ENCODE results near the gene LIPI.
A peak's percentile ranks its signal among the peaks of the same experiment; 100 is the strongest.
"Not testable (repeated sequence)": the region's sequence is repeated elsewhere in the genome, so short reads cannot be mapped to it uniquely, and the experiment has no call there.

LIPI gene

GRCh38 chr21:14210738-14211137 lies at the start of gene LIPI:
Gene LIPI (minus strand): TSS chr21:14210955. CDS start chr21:14210845, 110 bp downstream.
- DNase-seq = no peak

DNA sequence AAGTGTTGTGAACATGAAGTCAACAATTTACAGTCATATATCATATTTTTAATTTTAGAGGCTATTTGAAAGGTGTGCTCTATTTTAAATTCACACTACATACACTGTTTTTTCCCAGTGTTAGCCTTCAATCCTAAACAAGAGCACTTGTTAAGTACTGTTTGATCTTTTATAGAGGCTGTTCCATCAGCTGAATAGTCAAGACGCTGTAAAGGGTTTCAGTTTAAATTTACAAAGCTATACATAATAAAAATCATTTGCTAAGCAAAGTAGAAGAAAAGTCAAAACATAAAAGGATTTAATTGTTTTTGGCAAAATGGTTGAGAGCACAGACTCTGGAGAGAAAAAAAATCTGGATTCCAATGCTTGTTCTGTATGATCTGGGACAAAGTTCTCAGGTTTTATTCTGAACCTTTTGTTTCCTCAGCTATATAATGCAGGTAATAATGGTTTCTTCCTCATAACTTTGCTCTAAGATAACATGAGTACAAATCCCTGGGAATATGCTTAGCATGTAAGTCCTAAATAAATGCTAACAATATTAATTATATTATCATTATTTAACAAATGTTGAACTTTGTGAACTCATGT lies 49.5 kb upstream of the LIPI start:
- no peak for DNase-seq

DNA sequence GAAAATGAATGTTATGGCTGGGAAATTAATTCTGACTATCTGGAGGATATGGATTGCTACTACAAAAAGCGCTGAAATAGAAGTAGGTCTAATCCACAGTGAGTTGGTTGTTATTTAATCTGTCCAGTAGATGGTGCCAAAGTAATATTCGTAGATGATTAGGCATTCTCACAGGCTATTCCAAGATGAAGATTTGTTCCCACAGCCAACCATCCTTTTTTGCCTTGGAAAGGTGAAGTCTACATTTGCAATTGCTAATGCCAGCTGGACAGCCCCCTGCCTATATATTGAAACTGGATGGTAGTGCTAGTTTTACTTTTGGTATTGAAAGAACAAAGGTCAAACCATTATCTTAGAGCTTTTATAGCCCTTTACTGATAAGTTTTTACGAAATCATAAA lies 49.0 kb upstream of the LIPI start:
- peak; percentile 23 for DNase-seq

DNA sequence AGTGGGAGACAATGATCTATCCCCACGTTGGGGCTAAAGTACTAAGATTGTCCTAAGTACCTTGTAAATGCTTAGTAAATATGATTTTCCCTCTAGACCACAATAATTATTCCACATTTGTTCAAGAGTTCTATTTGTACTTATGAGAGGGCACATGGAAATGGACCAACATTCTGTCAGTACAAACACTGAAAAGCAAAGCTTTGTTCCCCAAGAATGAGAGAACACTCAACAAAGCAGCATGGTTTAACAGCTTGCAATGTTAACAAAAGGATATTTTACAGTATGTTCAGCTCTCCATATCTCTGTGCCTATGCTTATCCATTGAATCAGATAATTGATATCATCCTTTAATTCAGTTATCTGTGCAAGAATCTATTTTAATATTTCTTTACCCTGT lies 40.6 kb upstream of the LIPI start:
- DNase-seq = no peak

- no peak for DNase-seq
These were observed 35.0 kb upstream of the LIPI start for GRCh38 chr21:14245711-14246110.

DNA sequence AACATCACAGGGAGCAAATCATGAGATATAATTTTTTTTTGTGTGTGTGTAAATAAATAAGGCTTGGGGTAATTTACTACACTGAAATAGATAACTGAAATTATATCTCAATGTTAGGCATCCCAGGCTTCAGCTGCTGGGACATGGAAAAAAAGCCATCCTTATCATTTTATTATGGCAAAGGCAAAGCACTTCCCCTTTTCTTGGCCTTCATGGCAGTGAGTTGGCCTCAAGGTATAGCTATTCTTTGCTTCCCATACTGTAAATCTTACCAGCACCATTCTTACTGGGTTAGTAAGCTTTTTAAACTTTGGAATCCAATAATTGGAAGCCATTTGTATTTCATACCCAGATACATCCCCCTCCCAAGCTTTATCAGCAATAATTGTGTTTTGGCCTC lies 34.2 kb upstream of the LIPI start:
- DNase-seq = no peak

- no peak for DNase-seq
These were observed 33.1 kb upstream of the LIPI start for GRCh38 chr21:14243874-14244273.

- no peak for DNase-seq
These were observed 32.7 kb upstream of the LIPI start for GRCh38 chr21:14243461-14243860.

DNA sequence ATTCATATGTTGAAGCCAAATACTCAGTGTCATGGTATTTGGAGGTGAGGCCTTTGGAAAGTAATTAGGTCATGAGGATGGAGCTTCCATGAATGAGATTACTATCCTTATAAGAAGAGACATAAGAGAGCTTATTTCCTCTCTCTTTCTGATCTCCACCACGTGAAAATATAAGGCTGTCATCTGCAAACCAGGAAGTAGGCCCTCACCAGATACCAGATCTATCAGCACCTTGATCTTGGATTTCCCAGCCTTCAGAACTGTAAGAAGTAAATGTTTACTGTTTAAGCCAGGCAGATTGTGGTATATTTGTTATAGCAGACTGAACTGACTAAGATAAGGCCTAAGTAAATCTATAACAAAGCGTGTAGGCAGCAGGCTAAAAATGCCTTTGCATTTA lies 30.5 kb upstream of the LIPI start:
- DNase-seq = no peak

- no peak for DNase-seq
These were observed 28.5 kb upstream of the LIPI start for GRCh38 chr21:14239281-14239680.

DNA sequence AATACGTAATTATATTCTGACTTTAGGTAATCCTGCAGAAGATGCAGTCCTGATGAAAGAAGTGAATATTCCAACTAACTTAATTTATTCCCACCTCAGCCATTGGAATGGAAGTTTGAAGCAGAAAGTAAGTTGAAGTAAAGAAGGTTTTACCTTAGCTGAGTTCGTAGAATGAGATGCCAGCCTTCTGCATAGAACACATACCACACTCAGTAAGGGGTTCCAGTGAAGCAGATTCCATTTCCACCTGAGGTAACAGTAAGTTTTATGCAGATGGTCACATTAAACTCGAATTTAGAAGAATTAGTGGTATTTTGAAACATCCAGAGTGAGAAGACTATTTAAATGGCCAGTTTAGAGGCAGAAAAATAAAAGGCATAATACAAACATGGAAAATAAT lies 25.4 kb upstream of the LIPI start:
- no peak for DNase-seq

DNA sequence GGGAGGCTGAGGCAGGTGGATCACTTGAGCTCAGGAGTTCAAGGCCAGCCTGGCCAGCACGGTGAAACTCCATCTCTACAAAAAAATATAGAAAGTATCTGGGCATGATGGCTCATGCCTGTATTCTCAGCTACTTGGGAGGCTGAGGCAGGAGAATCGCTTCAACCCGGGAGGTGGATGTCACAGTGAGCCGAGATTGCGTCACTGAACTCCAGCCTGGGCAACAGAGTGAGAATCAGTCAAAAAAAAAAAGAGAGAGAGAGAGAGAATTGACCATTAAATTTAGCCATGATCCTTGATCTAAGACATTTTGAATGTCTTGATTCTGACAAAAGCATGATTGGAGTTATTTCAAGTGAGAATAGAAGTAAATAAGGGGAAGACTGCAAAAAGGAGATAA lies 24.3 kb upstream of the LIPI start:
- no peak for DNase-seq

DNA sequence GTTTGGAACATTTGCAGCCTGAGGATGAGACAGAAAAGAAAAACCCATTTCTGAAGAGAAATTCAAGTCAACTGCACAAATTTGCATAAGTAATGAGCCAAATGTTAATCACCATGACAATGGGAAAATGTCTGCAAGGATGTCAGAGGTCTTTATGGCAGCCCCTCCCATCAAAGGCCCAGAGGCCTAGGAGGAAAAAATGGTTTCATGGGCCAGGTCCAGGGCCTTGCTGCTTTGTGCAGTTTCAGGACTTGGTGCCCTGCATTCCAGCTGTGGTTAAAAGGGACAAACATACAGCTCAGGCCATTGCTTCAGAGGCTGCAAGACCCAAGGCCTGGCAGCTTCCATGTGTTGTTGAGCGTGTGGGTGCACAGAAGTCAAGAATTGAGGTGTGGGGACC lies 18.6 kb upstream of the LIPI start:
- DNase-seq = no peak

GRCh38 chr21:14223365-14223764 lies 12.6 kb upstream of the LIPI start:
- no peak for DNase-seq

- peak; percentile 77 for DNase-seq
These were observed 5.4 kb upstream of the LIPI start, which contains the start of gene RBM11 for GRCh38 chr21:14215971-14216641. Gene RBM11 (plus strand): TSS chr21:14216157. CDS start chr21:14216187, 30 bp downstream.

DNA sequence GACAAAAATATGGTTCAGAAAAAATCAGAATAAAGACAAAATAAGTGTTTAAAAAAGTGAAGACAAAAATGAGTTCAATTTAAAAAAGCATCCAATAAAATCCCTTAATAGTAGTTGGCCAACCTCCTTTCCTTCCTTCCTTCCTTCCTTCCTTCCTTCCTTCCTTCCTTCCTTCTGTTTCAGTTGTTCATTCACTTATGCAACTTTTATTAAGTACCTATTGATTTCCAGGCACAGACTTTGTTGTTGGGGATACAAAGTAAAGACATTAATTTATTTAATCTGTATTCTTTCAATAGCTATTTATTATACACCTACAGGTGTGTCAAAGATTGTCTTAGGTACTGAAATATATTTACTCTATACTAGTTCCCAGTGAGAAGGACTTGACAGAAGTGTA lies 2.4 kb upstream of the LIPI start:
- no peak for DNase-seq

DNA sequence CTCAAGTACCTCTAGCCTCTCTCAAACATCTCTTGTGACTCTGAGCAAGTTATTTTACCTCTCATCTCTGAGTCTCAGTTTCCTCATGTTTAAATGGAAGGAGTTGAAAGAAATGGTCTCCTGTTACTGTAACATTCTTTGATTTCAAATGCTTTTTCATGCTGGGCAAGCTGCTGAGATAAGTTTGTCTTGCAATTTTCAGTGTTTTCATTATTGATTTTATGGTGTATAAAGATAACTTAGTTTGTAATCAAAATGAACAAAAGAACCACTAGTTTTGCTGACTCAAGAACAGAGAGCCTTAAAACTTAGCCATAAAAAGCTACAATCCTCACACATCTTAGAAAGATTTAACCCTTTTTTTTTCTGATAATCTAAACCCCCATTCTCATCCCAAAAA lies 4.5 kb downstream of the LIPI start:
- DNase-seq = no peak

GRCh38 chr21:14166463-14167223 lies 44.1 kb downstream of the LIPI start:
- DNase-seq = not testable (repeated sequence)

GRCh38 chr21:14143999-14144398 lies 66.8 kb downstream of the LIPI start:
- DNase-seq = no peak

DNA sequence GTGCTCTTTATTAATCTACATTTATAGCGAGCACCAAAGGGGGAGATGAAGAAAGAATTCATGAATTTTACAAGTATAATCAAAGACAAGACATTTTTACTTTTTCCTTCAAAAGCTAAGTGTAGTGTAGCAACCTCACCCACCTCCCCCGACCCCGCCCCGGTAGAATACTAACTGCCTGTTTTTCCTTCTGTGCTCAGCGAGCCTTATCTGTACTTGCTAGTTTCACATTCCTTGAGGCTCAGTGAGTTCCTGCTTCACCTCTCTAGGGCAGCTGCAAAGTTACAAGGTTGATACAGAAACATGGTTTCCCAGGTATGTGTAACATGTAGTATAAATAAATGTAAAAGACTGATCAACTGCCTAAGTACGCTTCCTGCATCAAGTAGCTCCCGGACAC lies 86.5 kb downstream of the LIPI start:
- DNase-seq = no peak

DNA sequence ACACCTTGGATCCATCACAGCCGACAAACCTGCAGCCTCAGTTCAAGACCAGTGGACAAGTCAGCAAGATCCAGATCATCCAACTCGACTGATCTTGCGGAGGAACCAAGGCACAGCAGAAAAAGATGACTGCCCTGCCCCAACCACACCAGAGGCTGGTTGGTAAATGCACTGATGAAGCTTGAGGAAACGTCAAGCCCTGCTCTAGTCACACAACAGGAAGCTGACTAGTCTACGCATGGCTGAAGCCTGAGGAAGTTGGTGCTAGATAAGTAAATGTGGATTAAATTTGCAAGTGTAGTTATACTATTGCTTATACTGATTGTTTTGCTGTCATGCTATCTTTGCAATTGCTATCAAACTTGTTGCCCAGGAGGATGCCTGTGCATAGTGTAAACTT lies 89.0 kb downstream of the LIPI start:
- no peak for DNase-seq

GRCh38 chr21:14120091-14120734 lies 90.5 kb downstream of the LIPI start:
- peak; percentile 70 for DNase-seq

DNA sequence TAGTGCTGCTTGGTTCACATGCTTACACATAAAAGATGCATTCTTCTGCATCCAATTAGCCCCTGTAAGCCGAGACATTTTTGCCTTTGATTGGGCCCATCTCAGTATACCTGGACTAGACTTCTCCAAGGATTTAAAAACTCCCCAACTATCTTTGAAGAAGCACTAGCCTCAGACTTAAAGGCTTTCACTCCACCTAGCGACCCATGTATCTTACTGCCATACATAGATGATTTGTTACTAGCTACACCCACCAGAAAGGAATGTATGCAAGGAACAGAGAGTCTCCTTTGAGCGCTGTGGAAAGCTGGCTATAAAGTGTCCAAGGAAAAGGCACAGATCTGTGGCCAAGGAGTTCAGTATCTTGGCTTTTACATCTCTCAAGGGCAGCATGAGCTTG lies 91.7 kb downstream of the LIPI start:
- DNase-seq = no peak

GRCh38 chr21:14116080-14116481 lies 94.7 kb downstream of the LIPI start:
- no peak for DNase-seq
